Cardiac muscle cell (in vitro differentiated cells and primary cell): ENCODE data around the gene TTLL5. TPM values are rescaled to one million over a fixed set of nuclear protein-coding genes. Genes with fewer than 3 reads are reported as not detected.

ENCODE experiments used
- DNase-seq, 2 donors: peaks; one replicate each; pipeline versions ENCODE4 v3.0.0 to v3.0.0-alpha.2; 2010 to 2017; ENCODE audit warnings: low read depth in 1 of 2, low spot score in 1 of 2
- H3K27ac ChIP-seq: fragments of 200-600 bp; sonication (generic); 2 replicates; pipeline ENCODE4 v1.5.1; 2016
- H3K27me3 ChIP-seq: fragments of 200-600 bp; sonication (generic); 2 replicates; pipeline ENCODE4 v1.6.0; 2016; ENCODE audit warnings: control low read depth
- H3K36me3 ChIP-seq: fragments of 200-600 bp; sonication (generic); 2 replicates; pipeline ENCODE4 v1.5.1; 2016; ENCODE audit warnings: control low read depth
- H3K4me1 ChIP-seq: fragments of 200-600 bp; sonication (generic); 2 replicates; pipeline ENCODE4 v1.8.1; 2017; ENCODE audit warnings: low read depth, mild to moderate bottlenecking, mixed run types
- H3K4me3 ChIP-seq: fragments of 200-600 bp; sonication (generic); 2 replicates; pipeline ENCODE4 v1.5.1; 2016; ENCODE audit warnings: mild to moderate bottlenecking
- H3K9me3 ChIP-seq: fragments of 200-600 bp; sonication (generic); 2 replicates; pipeline ENCODE4 v1.5.1; 2017; ENCODE audit warnings: low read depth, mild to moderate bottlenecking, control low read depth
- polyA plus RNA-seq: library from polyadenylated mRNA; unstranded; fragments of >200 nt; fragmentation: Nextera tagmentation; extraction: Ambion mirVana; gene quantifications from 2 replicates; pipeline ENCODE4 v1.2.1, GENCODE V29; 2016
- total RNA-seq: library from RNA; depleted of rRNA; stranded (reverse); fragments of >200 nt; gene quantifications from 2 replicates; pipeline ENCODE4 v1.2.3, GENCODE V29; 2016
- TF ChIP-seq, protein P1 (sequence below): IDR thresholded peaks from 2 replicates; pipeline ENCODE4 v1.5.1; 2012; ENCODE audit warnings: low read depth, mild to moderate bottlenecking, low read length

TTLL5 gene
- total and polyA plus RNA-seq, 2 experiments from 2014 or later: 24.1 to 28.4 TPM

- Histone ChIP-seq H3K27ac (no peak overlapping the region), H3K27me3 (no peaks in the 10 kb centered on the region), H3K4me3 (no peak overlapping the region), H3K9me3 (no peaks in the 10 kb centered on the region), H3K4me1 (no peaks in the 10 kb centered on the region), H3K36me3 (peaks cover 14% of the 10 kb centered on the region)
- no peak for DNase-seq
- TF ChIP-seq, protein P1, sequence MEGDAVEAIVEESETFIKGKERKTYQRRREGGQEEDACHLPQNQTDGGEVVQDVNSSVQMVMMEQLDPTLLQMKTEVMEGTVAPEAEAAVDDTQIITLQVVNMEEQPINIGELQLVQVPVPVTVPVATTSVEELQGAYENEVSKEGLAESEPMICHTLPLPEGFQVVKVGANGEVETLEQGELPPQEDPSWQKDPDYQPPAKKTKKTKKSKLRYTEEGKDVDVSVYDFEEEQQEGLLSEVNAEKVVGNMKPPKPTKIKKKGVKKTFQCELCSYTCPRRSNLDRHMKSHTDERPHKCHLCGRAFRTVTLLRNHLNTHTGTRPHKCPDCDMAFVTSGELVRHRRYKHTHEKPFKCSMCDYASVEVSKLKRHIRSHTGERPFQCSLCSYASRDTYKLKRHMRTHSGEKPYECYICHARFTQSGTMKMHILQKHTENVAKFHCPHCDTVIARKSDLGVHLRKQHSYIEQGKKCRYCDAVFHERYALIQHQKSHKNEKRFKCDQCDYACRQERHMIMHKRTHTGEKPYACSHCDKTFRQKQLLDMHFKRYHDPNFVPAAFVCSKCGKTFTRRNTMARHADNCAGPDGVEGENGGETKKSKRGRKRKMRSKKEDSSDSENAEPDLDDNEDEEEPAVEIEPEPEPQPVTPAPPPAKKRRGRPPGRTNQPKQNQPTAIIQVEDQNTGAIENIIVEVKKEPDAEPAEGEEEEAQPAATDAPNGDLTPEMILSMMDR: no peak
Observed at GRCh38 chr14:75734854-75735253, 73.8 kb downstream of the TTLL5 start.

- TF ChIP-seq, protein P1: no peak
- Histone ChIP-seq H3K36me3 (peaks cover 14% of the 10 kb centered on the region), H3K4me1 (no peaks in the 10 kb centered on the region), H3K27me3 (no peaks in the 10 kb centered on the region), H3K9me3 (no peaks in the 10 kb centered on the region), H3K27ac (no peak overlapping the region), H3K4me3 (no peak overlapping the region)
- DNase-seq: no peak
Observed at GRCh38 chr14:75736845-75737485, 75.9 kb downstream of the TTLL5 start.

DNA sequence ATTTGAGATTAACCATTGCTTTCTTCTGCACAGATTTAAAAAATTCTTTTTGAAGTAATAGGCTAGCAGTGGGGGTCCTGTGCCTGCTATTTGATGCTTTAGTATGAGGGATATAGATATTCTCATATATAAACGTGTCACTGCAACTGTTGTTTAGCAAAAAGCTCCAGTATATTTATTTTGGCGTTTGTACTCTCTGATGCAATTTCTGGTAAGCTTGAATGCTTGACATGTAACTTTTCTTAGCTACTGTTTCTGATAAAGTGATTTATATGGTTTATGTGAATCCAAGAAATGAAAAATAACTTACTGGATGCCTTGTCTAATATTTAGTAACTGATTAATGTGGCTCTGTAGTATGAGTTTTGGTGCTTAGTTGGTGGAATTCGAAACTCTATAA, 77.1 kb downstream of the TTLL5 start:
- H3K9me3 ChIP-seq: no peaks in the 10 kb centered on the region
- TF ChIP-seq, protein P1: no peak
- DNase-seq: peak in 1 of 2 donors; percentile 60
- H3K4me1 ChIP-seq: no peaks in the 10 kb centered on the region
- peaks cover 18% of the 10 kb centered on the region for H3K36me3 ChIP-seq
- no peak overlapping the region for H3K27ac ChIP-seq
- H3K4me3 ChIP-seq: no peak overlapping the region
- H3K27me3 ChIP-seq: no peaks in the 10 kb centered on the region

- DNase-seq: no peak
- H3K27me3 ChIP-seq: no peaks in the 10 kb centered on the region
- H3K27ac ChIP-seq: no peak overlapping the region
- TF ChIP-seq, protein P1: no peak
- no peaks in the 10 kb centered on the region for H3K9me3 ChIP-seq
- no peaks in the 10 kb centered on the region for H3K4me1 ChIP-seq
- H3K4me3 ChIP-seq: no peak overlapping the region
- peaks cover 18% of the 10 kb centered on the region for H3K36me3 ChIP-seq
Observed at GRCh38 chr14:75742867-75743266, 81.8 kb downstream of the TTLL5 start.

DNA sequence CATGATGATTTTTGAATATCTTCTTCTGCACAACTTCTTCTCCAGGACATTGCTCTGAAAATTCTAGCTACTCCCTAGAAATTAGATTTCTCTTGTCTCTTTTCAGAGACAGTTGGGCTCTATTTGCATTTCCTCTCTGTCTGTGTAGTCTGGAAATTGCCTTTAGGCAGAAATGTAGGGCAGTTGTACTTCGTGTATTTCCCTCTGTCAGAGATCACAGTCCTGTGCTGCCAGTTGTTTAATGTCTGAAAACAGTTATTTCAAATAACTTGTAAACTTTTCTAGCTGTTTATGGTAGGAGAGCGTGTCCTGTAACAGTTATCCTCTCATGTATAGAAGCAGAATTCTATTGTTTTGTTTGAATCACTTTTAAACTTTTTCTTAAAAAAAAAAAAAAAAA, 86.9 kb downstream of the TTLL5 start:
- no peak for DNase-seq
- TF ChIP-seq, protein P1: no peak
- no peaks in the 10 kb centered on the region for H3K9me3 ChIP-seq
- H3K36me3 ChIP-seq: peaks cover 15% of the 10 kb centered on the region
- H3K4me3 ChIP-seq: no peak overlapping the region
- H3K27me3 ChIP-seq: no peaks in the 10 kb centered on the region
- H3K27ac ChIP-seq: no peak overlapping the region
- H3K4me1 ChIP-seq: peaks cover 18% of the 10 kb centered on the region
